ENCODE measurements around the gene PMM2.

- TF ChIP-seq, protein P1, sequence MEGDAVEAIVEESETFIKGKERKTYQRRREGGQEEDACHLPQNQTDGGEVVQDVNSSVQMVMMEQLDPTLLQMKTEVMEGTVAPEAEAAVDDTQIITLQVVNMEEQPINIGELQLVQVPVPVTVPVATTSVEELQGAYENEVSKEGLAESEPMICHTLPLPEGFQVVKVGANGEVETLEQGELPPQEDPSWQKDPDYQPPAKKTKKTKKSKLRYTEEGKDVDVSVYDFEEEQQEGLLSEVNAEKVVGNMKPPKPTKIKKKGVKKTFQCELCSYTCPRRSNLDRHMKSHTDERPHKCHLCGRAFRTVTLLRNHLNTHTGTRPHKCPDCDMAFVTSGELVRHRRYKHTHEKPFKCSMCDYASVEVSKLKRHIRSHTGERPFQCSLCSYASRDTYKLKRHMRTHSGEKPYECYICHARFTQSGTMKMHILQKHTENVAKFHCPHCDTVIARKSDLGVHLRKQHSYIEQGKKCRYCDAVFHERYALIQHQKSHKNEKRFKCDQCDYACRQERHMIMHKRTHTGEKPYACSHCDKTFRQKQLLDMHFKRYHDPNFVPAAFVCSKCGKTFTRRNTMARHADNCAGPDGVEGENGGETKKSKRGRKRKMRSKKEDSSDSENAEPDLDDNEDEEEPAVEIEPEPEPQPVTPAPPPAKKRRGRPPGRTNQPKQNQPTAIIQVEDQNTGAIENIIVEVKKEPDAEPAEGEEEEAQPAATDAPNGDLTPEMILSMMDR (IDR thresholded peaks at IDR 0.05) = no peak
- TF ChIP-seq, protein P2, sequence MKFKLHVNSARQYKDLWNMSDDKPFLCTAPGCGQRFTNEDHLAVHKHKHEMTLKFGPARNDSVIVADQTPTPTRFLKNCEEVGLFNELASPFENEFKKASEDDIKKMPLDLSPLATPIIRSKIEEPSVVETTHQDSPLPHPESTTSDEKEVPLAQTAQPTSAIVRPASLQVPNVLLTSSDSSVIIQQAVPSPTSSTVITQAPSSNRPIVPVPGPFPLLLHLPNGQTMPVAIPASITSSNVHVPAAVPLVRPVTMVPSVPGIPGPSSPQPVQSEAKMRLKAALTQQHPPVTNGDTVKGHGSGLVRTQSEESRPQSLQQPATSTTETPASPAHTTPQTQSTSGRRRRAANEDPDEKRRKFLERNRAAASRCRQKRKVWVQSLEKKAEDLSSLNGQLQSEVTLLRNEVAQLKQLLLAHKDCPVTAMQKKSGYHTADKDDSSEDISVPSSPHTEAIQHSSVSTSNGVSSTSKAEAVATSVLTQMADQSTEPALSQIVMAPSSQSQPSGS (CRISPR knock-in tag; IDR thresholded peaks at IDR 0.05; ENCODE audit: borderline replicate concordance, low read depth) = no peak
- no peak for TF ChIP-seq TEAD4 (CRISPR knock-in tag; IDR thresholded peaks at IDR 0.05)
- no peak for TF ChIP-seq PREB (CRISPR knock-in tag; IDR thresholded peaks at IDR 0.05; ENCODE audit: borderline replicate concordance)
- TF ChIP-seq, protein P3, sequence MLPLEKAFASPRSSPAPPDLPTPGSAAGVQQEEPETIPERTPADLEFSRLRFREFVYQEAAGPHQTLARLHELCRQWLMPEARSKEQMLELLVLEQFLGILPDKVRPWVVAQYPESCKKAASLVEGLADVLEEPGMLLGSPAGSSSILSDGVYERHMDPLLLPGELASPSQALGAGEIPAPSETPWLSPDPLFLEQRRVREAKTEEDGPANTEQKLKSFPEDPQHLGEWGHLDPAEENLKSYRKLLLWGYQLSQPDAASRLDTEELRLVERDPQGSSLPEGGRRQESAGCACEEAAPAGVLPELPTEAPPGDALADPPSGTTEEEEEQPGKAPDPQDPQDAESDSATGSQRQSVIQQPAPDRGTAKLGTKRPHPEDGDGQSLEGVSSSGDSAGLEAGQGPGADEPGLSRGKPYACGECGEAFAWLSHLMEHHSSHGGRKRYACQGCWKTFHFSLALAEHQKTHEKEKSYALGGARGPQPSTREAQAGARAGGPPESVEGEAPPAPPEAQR (CRISPR knock-in tag; IDR thresholded peaks at IDR 0.05) = no peak
- no peak for TF ChIP-seq ESRRA (CRISPR knock-in tag; IDR thresholded peaks at IDR 0.05; ENCODE audit: borderline replicate concordance)
- no peak for TF ChIP-seq E2F5 (CRISPR knock-in tag; IDR thresholded peaks at IDR 0.05)
- no peak for TF ChIP-seq NR2C2 (CRISPR knock-in tag; IDR thresholded peaks at IDR 0.05)
- no peak for TF ChIP-seq JAZF1 (CRISPR knock-in tag; IDR thresholded peaks at IDR 0.05)
- no peak for TF ChIP-seq AFF4 (CRISPR knock-in tag; IDR thresholded peaks at IDR 0.05; ENCODE audit: borderline replicate concordance)
- TF ChIP-seq, protein P4, sequence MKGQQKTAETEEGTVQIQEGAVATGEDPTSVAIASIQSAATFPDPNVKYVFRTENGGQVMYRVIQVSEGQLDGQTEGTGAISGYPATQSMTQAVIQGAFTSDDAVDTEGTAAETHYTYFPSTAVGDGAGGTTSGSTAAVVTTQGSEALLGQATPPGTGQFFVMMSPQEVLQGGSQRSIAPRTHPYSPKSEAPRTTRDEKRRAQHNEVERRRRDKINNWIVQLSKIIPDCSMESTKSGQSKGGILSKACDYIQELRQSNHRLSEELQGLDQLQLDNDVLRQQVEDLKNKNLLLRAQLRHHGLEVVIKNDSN (CRISPR knock-in tag; IDR thresholded peaks at IDR 0.05) = no peak
- TF ChIP-seq FOXJ3 (CRISPR knock-in tag; IDR thresholded peaks at IDR 0.05; ENCODE audit: borderline replicate concordance) = no peak
Measured at GRCh38 chr16:8863594-8864424, 66.2 kb downstream of the PMM2 start.
